SK-N-SH (cell line): ENCODE measurements around the gene DISP2. TPM values are rescaled to one million over a fixed set of nuclear protein-coding genes. Genes with fewer than 3 reads are reported as not detected.

ENCODE experiments used
- CTCF ChIA-PET: fragments of 300-600, 350-600 bp; formaldehyde crosslinking; extraction: SDS; loops from one replicate; lab custom pipeline; 2021; lab: Yijun Ruan, JAX
- POLR2A ChIA-PET: fragments of 350-600 bp; sonication (Branson Sonifier 250); formaldehyde crosslinking; extraction: SDS; loops from one replicate; lab custom pipeline; 2020; ENCODE audit warnings: antibody characterized with exemption, inconsistent platforms; lab: Yijun Ruan, JAX
- DNase-seq: peaks from one replicate; pipeline ENCODE4 v3.0.0; 2012
- H2AFZ ChIP-seq: fragments of 200-600 bp; sonication (generic); 2 replicates; pipeline ENCODE4 v1.8.1; 2016; ENCODE audit warnings: antibody characterized with exemption, mild to moderate bottlenecking, low read depth
- H3F3A ChIP-seq: fragments of 200-600 bp; sonication (generic); replicated peaks from 2 replicates; pipeline ENCODE3; 2016; ENCODE audit warnings: antibody characterized with exemption, mild to moderate bottlenecking; ENCODE audit not compliant: insufficient read depth
- H3K27ac ChIP-seq, 2 experiments: fragments of 200-500 bp in 1 of 2; fragments of 200-600 bp in 1 of 2; sonication (Bioruptor generic) in 1 of 2; sonication (generic), shearing (Covaris generic) in 1 of 2; 2 replicates each; pipeline versions ENCODE4 v1.5.1 to v1.6.1; 2014 to 2016; ENCODE audit warnings: low read depth in 2 of 2, inconsistent platforms in 1 of 2, low read length in 1 of 2, mild to moderate bottlenecking in 1 of 2, mixed read lengths in 1 of 2
- H3K27me3 ChIP-seq: fragments of 200-600 bp; sonication (generic), shearing (Covaris generic); 2 replicates; pipeline ENCODE4 v1.6.1; 2016; ENCODE audit warnings: mixed run types; ENCODE audit not compliant: insufficient read depth
- H3K36me3 ChIP-seq, 2 experiments: fragments of 200-500 bp in 1 of 2; fragments of 200-600 bp in 1 of 2; sonication (Bioruptor generic) in 1 of 2; sonication (generic) in 1 of 2; replicated peaks in 1 of 2; 2 replicates each; pipeline versions ENCODE3 to v1.5.1; 2014 to 2016; ENCODE audit warnings: low read length in 1 of 2, mild to moderate bottlenecking in 1 of 2; ENCODE audit not compliant: insufficient read depth in 2 of 2, control insufficient read depth in 1 of 2
- H3K4me1 ChIP-seq, 2 experiments: fragments of 200-500 bp in 1 of 2; fragments of 200-600 bp in 1 of 2; sonication (Bioruptor generic) in 1 of 2; sonication (generic), shearing (Covaris generic) in 1 of 2; 2 replicates each; pipeline versions ENCODE4 v1.5.1 to v1.6.1; 2014 to 2016; ENCODE audit warnings: low read depth in 1 of 2, low read length in 1 of 2, mixed run types in 1 of 2; ENCODE audit not compliant: insufficient read depth in 2 of 2, control insufficient read depth in 1 of 2
- H3K4me2 ChIP-seq: fragments of 200-600 bp; sonication (generic), shearing (Covaris generic); 2 replicates; pipeline ENCODE4 v1.6.1; 2017; ENCODE audit warnings: mixed run types
- H3K4me3 ChIP-seq, 2 experiments: fragments of 200-500 bp in 1 of 2; fragments of 200-600 bp in 1 of 2; sonication (Bioruptor generic) in 1 of 2; sonication (generic), shearing (Covaris generic) in 1 of 2; 2 replicates each; pipeline versions ENCODE4 v1.5.1 to v1.8.1; 2014 to 2016; ENCODE audit warnings: low read depth in 2 of 2, inconsistent platforms in 1 of 2, low read length in 1 of 2, mild to moderate bottlenecking in 1 of 2, mixed read lengths in 1 of 2, moderate library complexity in 1 of 2
- H3K79me2 ChIP-seq: fragments of 200-600 bp; sonication (generic); 2 replicates; pipeline ENCODE4 v1.8.1; 2017; ENCODE audit warnings: mild to moderate bottlenecking; ENCODE audit not compliant: insufficient read depth
- H3K9ac ChIP-seq: fragments of 200-600 bp; sonication (generic); 2 replicates; pipeline ENCODE4 v1.6.1; 2017; ENCODE audit warnings: mixed run types
- H3K9me2 ChIP-seq: fragments of 200-600 bp; sonication (generic); 2 replicates; pipeline ENCODE4 v1.6.1; 2017; ENCODE audit warnings: mixed run types
- H3K9me3 ChIP-seq: fragments of 200-600 bp; sonication (generic); 2 replicates; pipeline ENCODE4 v1.6.1; 2017; ENCODE audit warnings: mixed run types, mild to moderate bottlenecking, moderate library complexity
- H4K20me1 ChIP-seq: fragments of 200-600 bp; sonication (generic); 2 replicates; pipeline ENCODE4 v1.6.1; 2017; ENCODE audit warnings: mild to moderate bottlenecking, mixed run types; ENCODE audit not compliant: insufficient read depth
- CTCF ChIP-seq: fragments of 200-600 bp; sonication (generic); IDR thresholded peaks from 2 replicates; pipeline ENCODE4 v1.6.1; 2017; ENCODE audit warnings: antibody characterized with exemption, mild to moderate bottlenecking, moderate library complexity
- EZH2phosphoT487 ChIP-seq: fragments of 200-600 bp; sonication (generic); IDR thresholded peaks from 2 replicates; pipeline ENCODE4 v1.6.1; 2017; ENCODE audit warnings: low read depth, mixed run types, mild to moderate bottlenecking, antibody characterized with exemption, moderate library complexity, borderline replicate concordance
- FOSL2 ChIP-seq: IDR thresholded peaks from 2 replicates; pipeline ENCODE4 v1.4.0; 2012; ENCODE audit warnings: low read depth, mild to moderate bottlenecking, moderate library complexity, borderline replicate concordance
- MEF2A ChIP-seq: IDR thresholded peaks from 2 replicates; pipeline ENCODE4 v1.4.0; 2012; ENCODE audit warnings: low read depth, borderline replicate concordance
- PBX3 ChIP-seq: IDR thresholded peaks from 2 replicates; pipeline ENCODE4; 2012
- RAD21 ChIP-seq: IDR thresholded peaks from 2 replicates; pipeline ENCODE4 v1.6.1; 2012; ENCODE audit warnings: mild to moderate bottlenecking, low read length
- RCOR1 ChIP-seq: fragments of 150-350 bp; IDR thresholded peaks from 2 replicates; pipeline ENCODE4 v1.6.1; 2017; ENCODE audit warnings: antibody characterized with exemption, low read length
- REST ChIP-seq: IDR thresholded peaks from 2 replicates; pipeline ENCODE4 v1.6.1; 2012; ENCODE audit warnings: mild to moderate bottlenecking, low read depth, low read length, moderate library complexity
- RFX5 ChIP-seq: IDR thresholded peaks from 2 replicates; pipeline ENCODE4 v1.6.1; 2012; ENCODE audit warnings: mild to moderate bottlenecking, improper control_type of control experiment, low read length
- SMC3 ChIP-seq: IDR thresholded peaks from 2 replicates; pipeline ENCODE4 v1.6.1; 2012; ENCODE audit warnings: low read depth, low read length, improper control_type of control experiment
- TAF1 ChIP-seq: IDR thresholded peaks from 2 replicates; pipeline ENCODE4 v1.6.1; 2012; ENCODE audit warnings: low read depth, mild to moderate bottlenecking, low read length, moderate library complexity, borderline replicate concordance
- TCF12 ChIP-seq: IDR thresholded peaks from 2 replicates; pipeline ENCODE4 v1.4.0; 2012
- ZBTB33 ChIP-seq: IDR thresholded peaks from 2 replicates; pipeline ENCODE4 v1.4.0; 2012; ENCODE audit warnings: low read depth, borderline replicate concordance
- WGBS: methylation state at CpG from one replicate; pipeline ENCODE4 v1.1.6; 2017; ENCODE audit warnings: low lambda C conversion rate; 5-methylcytosine and 5-hydroxymethylcytosine counted together
- polyA plus RNA-seq, 3 experiments: library from polyadenylated mRNA; depleted of rRNA; stranded (reverse); fragments of >200 nt; gene quantifications; 2 replicates each; pipeline ENCODE4 v1.2.3, GENCODE V29; 2012

The DISP2 gene
- polyA plus RNA-seq, 1 of the 3 experiments (the other 2 are of a cell fraction) = 0.12 TPM

- H3K4me2 ChIP-seq = peak overlapping the region; percentile 94
- H3K27ac ChIP-seq = peak overlapping the region; percentile 96 to 98
- CTCF ChIA-PET = interaction anchor here (0.8 to 70.6 kb wide), 15 partner anchors 2 to 179 kb away, joined by 3 to 2194 read pairs (median 7); partner anchors contain the start of genes ANKRD63, BUB1B, CCDC9B and DISP2
- no peaks in the 10 kb centered on the region for H3K9me2 ChIP-seq
- peak overlapping the region; percentile 98 for H3K9ac ChIP-seq
- H3K27me3 ChIP-seq = no peaks in the 10 kb centered on the region
- H3K9me3 ChIP-seq = no peaks in the 10 kb centered on the region
- peaks cover 19 to 26% of the 10 kb centered on the region in 2 experiments for H3K36me3 ChIP-seq
- POLR2A ChIA-PET = interaction anchor here (0.9 to 3.0 kb wide), 10 partner anchors 14 to 229 kb away, joined by 3 to 22 read pairs (median 4); partner anchors contain the start of genes DISP2, IVD, KNSTRN and RPUSD2
- H3K79me2 ChIP-seq = peaks cover 53% of the 10 kb centered on the region
- no peaks in the 10 kb centered on the region for H4K20me1 ChIP-seq
- H3K4me1 ChIP-seq = peaks cover 56 to 71% of the 10 kb centered on the region in 2 experiments; a peak in 3 of 4 replicates
- DNase-seq = peak; percentile 66
- H2AFZ ChIP-seq = no peak overlapping the region
- TF ChIP-seq RAD21 (peak; percentile 61), CTCF (peak; percentile 44), EZH2phosphoT487 (no peak), PBX3 (no peak), SMC3 (peak; percentile 39; the same call in 1 of the 2 replicates), TCF12 (no peak), FOSL2 (no peak)
- WGBS = 20% methylated on average over 1 of the region's 7 CpGs
- H3K4me3 ChIP-seq = peak overlapping the region; percentile 51 to 77
- peaks cover 39% of the 10 kb centered on the region for H3F3A ChIP-seq
Measured at GRCh38 chr15:40339621-40339945, 18.4 kb upstream of the DISP2 start.

- no peaks in the 10 kb centered on the region for H3K9me3 ChIP-seq
- peaks cover 61 to 69% of the 10 kb centered on the region in 2 experiments; a peak in 3 of 4 replicates for H3K4me1 ChIP-seq
- TF ChIP-seq CTCF (no peak; the same call in 1 of the 2 replicates), ZBTB33 (no peak), REST (no peak), TAF1 (no peak), RFX5 (no peak), MEF2A (no peak), RCOR1 (no peak)
Measured at GRCh38 chr15:40340038-40340739, 17.8 kb upstream of the DISP2 start.

More at GRCh38 chr15:40340038-40340739, 17.8 kb upstream of the DISP2 start:
- peak; percentile 74 for DNase-seq
- ChIA-PET CTCF (interaction anchor here (0.8 to 70.6 kb wide), 13 partner anchors 1 to 167 kb away, joined by 3 to 2194 read pairs (median 9); partner anchors contain the start of genes ANKRD63, CCDC9B, DISP2 and INAFM2), POLR2A (interaction anchor here (0.6 to 3.0 kb wide), 15 partner anchors 8 to 229 kb away, joined by 3 to 22 read pairs (median 3); partner anchors contain the start of genes CCDC32, DISP2, INAFM2 and IVD)
- Histone ChIP-seq H3K79me2 (peaks cover 53% of the 10 kb centered on the region), H3K4me3 (peak overlapping the region; percentile 51 to 77), H3K9me2 (no peaks in the 10 kb centered on the region), H2AFZ (no peak overlapping the region), H4K20me1 (no peaks in the 10 kb centered on the region), H3K4me2 (peak overlapping the region; percentile 94), H3F3A (peaks cover 41% of the 10 kb centered on the region), H3K9ac (peak overlapping the region; percentile 98), H3K27me3 (no peaks in the 10 kb centered on the region), H3K27ac (peak overlapping the region; percentile 96 to 98), H3K36me3 (peaks cover 19 to 21% of the 10 kb centered on the region in 2 experiments)
- WGBS = 18% methylated on average over 7 of the region's 14 CpGs
